Activated T-cell treated with anti-CD3 and anti-CD28 coated beads, Interleukin-2, amount 50 U/mL, for 24 hours (primary cell): Measurements from ENCODE around the gene SLX4.
"Not testable (repeated sequence)": the region's sequence is repeated elsewhere in the genome, so short reads cannot be mapped to it uniquely, and the experiment has no call there.

ENCODE experiments used
- DNase-seq: peaks from one replicate; pipeline ENCODE4 v3.0.0-alpha.2; 2020
- H3K27ac Mint-ChIP-seq: 2 replicates; pipeline ENCODE4 v1.8.0; 2020; ENCODE audit warnings: mild to moderate bottlenecking, mixed read lengths
- H3K27me3 Mint-ChIP-seq: 2 replicates; pipeline ENCODE4 v1.8.0; 2020; ENCODE audit warnings: mixed read lengths
- H3K36me3 Mint-ChIP-seq: 2 replicates; pipeline ENCODE4 v1.8.0; 2020; ENCODE audit warnings: low read depth, mixed read lengths
- H3K4me1 Mint-ChIP-seq: 2 replicates; pipeline ENCODE4 v1.8.0; 2020; ENCODE audit warnings: low read depth, mixed read lengths
- H3K4me3 Mint-ChIP-seq: 2 replicates; pipeline ENCODE4 v1.8.0; 2020; ENCODE audit warnings: mild to moderate bottlenecking, moderate library complexity, mixed read lengths
- H3K9me3 Mint-ChIP-seq: 2 replicates; pipeline ENCODE4 v1.8.0; 2020; ENCODE audit warnings: mixed read lengths

SLX4 gene

DNA sequence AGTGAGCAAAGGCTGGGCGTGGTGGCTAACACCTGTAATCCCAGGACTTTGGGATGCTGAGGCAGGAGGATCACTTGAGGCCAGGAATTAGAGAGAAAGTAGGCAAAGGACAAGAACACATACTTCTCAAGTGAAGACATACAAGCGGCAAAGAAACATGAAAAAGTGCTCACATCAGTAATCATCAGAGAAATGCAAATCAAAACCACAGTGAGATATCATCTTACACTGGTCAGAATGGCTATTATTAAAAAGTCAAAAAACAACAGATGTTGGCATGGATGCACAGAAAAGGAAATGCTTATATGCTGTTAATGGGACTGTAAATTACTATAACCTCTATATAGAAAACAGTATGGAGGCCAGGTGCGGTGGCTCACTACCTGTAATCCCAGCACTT, 12.2 kb upstream of the SLX4 start:
- H3K27me3 Mint-ChIP-seq, result no peaks in the 10 kb centered on the region
- no peak overlapping the region for H3K27ac Mint-ChIP-seq
- peaks cover 35% of the 10 kb centered on the region for H3K4me1 Mint-ChIP-seq
- DNase-seq, result no peak
- H3K4me3 Mint-ChIP-seq, result no peak overlapping the region
- H3K36me3 Mint-ChIP-seq, result peaks cover 4% of the 10 kb centered on the region
- no peaks in the 10 kb centered on the region for H3K9me3 Mint-ChIP-seq

DNA sequence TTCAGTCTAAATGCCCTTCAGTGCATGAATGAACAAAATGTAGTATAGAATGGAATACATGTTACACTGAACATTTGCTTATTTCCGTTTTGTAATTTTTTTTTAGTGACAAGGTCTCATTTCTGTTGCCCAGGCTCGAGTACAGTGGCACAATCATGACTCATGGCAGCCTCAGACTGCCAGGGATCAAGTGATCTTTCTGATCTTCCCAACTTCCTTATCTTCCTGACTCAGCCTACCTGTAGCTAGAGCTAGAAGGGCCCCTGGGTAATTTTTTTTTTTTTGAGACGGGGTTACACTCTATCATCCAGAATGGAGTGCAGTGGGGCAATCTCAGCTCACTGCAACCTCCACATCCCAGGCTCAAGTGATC, 7.3 kb upstream of the SLX4 start:
- DNase-seq, result no peak
- H3K4me3 Mint-ChIP-seq, result no peak overlapping the region
- H3K27me3 Mint-ChIP-seq, result no peaks in the 10 kb centered on the region
- peaks cover 29% of the 10 kb centered on the region for H3K36me3 Mint-ChIP-seq
- H3K27ac Mint-ChIP-seq, result peak overlapping the region; percentile 52
- H3K9me3 Mint-ChIP-seq, result no peaks in the 10 kb centered on the region
- peaks cover 43% of the 10 kb centered on the region for H3K4me1 Mint-ChIP-seq

DNA sequence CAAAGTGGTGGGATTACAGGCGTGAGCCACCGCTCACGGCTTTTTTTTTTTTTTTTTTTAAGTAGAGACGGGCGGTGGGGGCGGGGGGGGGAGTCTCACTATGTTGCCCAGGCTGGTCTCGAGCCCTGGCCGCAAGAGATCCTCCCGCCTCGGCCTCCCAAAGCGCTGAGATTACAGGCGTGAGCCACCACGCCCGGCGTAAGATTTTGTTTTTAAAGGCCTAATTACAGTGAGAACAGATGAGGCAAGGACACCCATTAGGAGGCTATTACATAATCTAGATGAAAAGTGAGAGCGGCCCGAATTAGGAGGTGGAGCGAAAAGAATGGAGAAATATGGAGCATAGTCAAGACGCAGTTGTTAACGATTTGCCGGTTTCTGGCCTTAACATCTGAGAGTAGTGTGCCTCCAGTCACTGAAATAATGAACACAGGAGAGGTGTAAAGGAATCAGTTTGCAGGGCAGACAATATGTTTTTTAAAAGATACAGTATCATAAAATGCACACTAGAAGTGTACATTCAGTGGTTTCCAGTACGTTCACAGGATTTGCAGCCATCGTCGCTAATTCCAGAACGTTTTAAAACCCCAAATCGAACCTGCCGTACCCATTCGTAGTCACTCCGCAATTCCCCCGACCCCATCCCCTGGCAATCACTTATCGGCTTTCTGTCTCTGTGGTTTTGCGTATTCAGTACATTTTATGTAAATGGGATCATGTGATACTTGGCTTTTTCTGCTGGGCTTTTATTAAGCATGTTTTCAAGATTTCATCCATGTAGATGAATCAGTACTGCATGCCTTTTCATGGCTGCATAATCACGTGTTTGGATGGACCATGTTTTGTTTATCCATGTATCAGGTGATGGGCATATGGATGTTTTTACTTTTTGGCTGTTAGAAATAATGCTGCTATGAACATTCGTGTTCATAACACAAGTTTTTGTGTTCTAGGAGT, 1.4 kb upstream of the SLX4 start:
- Mint-ChIP-seq H3K4me3 (peak overlapping the region; percentile 100), H3K27ac (peak overlapping the region; percentile 79), H3K36me3 (peaks cover 44% of the 10 kb centered on the region), H3K27me3 (no peaks in the 10 kb centered on the region), H3K9me3 (no peaks in the 10 kb centered on the region), H3K4me1 (peaks cover 48% of the 10 kb centered on the region)
- no peak for DNase-seq

DNA sequence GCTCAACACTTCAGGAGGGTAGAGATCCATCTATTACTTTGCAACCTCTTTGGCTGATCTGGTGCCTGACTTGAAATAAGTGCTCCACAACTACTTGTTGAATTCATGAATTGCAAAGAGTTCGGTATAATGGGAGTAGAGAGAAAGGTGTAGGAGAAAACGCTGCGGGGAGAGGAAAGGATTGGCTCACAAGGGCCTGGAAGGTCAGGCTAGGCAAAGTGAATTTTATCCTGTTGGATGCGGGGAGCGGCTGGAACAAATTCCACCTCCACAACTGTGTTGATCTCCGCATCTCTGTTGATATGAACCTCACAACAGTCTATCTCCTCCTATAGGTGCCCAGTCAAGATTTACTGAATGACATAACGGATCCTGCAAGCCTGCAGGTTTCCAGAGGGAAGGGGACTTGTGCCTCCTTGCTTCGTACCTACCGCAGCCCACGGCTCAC, 684 bp downstream of the SLX4 start:
- Mint-ChIP-seq H3K4me1 (peaks cover 43% of the 10 kb centered on the region), H3K36me3 (peaks cover 44% of the 10 kb centered on the region), H3K9me3 (no peaks in the 10 kb centered on the region), H3K27ac (peak overlapping the region; percentile 91), H3K4me3 (peak overlapping the region; percentile 100), H3K27me3 (no peaks in the 10 kb centered on the region)
- no peak for DNase-seq

DNA sequence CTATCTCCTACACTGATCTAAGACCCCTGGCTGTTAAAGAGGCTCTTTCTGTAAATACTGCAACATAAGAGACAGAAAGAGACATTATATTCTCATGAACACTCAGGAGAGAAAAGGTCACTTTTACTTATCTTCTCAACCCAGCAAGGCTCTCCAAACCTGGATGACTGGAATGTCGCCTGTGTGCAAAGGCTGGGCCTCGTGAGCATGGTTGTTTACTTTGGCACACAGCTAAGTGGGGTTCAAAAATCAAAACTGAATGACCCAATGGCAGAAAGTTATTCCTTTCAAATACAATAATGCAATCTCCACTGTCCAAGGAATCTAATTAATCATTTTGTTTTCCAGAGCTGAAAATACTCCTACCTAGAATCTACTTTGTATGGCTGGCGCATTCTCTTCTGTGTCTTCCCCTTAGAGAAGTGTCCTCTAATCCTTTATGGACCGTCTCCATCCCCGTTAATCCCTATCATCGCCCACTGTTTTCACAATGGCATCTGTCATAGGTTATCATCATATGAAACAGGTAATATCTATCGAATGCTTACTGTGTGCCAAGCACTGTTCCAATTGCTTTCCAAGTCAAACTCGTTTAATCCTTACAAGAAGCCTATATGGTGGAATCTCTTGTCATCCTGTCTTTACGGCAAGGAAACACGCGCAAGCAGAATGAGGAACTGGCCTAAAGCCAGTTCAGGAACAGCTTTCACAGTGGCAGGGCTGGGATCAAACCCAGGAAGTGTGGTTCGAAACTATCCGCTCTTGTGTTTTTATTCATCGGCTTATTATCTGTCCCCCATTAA, 1.3 kb downstream of the SLX4 start:
- Mint-ChIP-seq H3K36me3 (peaks cover 41% of the 10 kb centered on the region), H3K27me3 (no peaks in the 10 kb centered on the region), H3K9me3 (no peaks in the 10 kb centered on the region), H3K27ac (peak overlapping the region; percentile 91), H3K4me1 (peaks cover 37% of the 10 kb centered on the region), H3K4me3 (peak overlapping the region; percentile 100)
- no peak for DNase-seq

DNA sequence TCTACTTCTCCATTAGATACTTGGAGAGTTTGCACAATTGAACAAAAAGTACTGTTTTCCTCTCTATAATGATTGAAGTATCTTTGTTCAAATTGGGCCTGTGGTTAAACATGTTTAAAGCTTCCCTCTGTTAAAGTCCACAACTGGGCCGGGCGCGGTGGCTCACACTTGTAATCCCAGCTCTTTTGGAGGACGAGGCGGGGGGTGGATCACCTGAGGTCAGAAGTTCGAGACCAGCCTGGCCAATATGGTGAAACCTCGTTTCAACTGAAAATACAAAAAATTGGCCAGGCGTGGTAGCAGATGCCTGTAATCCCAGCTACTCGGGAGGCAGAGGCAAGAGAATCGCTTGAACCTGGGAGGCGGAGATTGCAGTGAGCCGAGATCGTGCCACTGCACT, 2.4 kb downstream of the SLX4 start:
- H3K4me3 Mint-ChIP-seq, H3K9me3 Mint-ChIP-seq: not testable (repeated sequence)

DNA sequence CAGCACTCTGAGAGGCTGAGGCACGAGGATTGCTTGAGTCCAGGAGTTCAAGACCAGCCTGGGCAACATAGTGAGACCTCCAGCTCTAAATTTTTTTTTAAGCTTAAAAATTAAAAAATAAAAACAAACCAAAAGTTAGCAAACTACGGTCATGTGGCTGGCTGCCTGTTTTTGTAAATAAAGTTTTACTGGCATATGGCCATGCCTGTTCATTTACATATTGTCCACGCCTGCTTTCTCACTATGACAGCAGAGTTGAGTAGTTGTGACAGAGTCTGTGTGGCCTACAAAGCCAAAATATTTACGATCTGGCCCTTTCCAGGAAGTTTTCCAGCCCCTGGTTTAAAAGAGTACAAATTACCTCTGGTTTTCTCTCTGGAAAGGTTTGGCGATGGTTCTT, 3.3 kb downstream of the SLX4 start:
- no peaks in the 10 kb centered on the region for H3K9me3 Mint-ChIP-seq
- H3K4me3 Mint-ChIP-seq, result no peak overlapping the region
- H3K4me1 Mint-ChIP-seq, result peaks cover 21% of the 10 kb centered on the region
- peaks cover 46% of the 10 kb centered on the region for H3K36me3 Mint-ChIP-seq
- H3K27ac Mint-ChIP-seq, result no peak overlapping the region
- no peaks in the 10 kb centered on the region for H3K27me3 Mint-ChIP-seq
- DNase-seq, result no peak

More for the DNA sequence above, 2.4 kb downstream of the SLX4 start:
- H3K4me1 Mint-ChIP-seq, result peaks cover 27% of the 10 kb centered on the region
- H3K36me3 Mint-ChIP-seq, result peaks cover 42% of the 10 kb centered on the region
- not testable (repeated sequence) for H3K27me3 Mint-ChIP-seq, H3K27ac Mint-ChIP-seq, DNase-seq

DNA sequence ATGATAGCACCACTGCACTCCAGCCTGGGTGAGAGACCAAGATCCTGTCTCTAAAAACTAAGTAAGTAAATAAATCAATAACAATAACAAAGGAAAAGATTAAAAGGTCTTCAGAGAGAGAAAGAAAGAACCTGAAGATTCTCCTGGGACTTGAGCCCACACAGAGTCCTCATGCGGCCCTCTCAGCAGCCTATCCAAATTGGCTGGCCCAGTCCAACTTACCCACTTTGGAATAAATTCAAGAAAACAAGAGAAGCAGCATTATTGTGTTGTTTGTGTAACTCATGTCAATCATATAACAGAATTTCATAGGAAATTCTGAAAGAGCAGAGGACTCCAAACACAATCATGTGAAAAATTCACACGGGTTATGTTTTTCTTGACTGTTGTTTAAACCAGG, 3.8 kb downstream of the SLX4 start:
- no peak overlapping the region for H3K4me3 Mint-ChIP-seq
- peaks cover 17% of the 10 kb centered on the region for H3K4me1 Mint-ChIP-seq
- no peaks in the 10 kb centered on the region for H3K27me3 Mint-ChIP-seq
- H3K36me3 Mint-ChIP-seq, result peaks cover 47% of the 10 kb centered on the region
- H3K27ac Mint-ChIP-seq, result no peak overlapping the region
- no peak for DNase-seq
- no peaks in the 10 kb centered on the region for H3K9me3 Mint-ChIP-seq

DNA sequence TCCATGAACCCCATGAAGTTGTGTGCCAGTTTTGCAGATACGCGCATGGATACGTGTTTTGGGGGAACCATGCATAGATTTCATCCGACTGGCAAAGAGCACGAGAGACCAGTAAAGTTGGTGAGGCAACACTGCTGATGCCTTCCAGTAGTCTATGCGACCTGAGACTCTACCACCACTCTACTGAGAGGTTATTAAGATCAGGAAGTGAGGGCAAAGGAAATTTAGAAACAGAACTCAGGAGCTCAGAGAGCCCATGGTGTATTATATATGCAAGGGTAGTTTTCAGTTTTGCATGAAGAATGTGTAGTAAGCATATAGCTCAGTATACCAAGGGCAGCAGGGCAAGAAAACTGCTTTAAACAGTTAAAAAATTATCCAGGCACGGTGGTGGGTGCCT, 4.2 kb downstream of the SLX4 start:
- Mint-ChIP-seq H3K27me3 (no peaks in the 10 kb centered on the region), H3K4me3 (no peak overlapping the region), H3K27ac (no peak overlapping the region), H3K4me1 (peaks cover 15% of the 10 kb centered on the region), H3K9me3 (no peaks in the 10 kb centered on the region), H3K36me3 (peaks cover 50% of the 10 kb centered on the region)
- DNase-seq, result no peak

DNA sequence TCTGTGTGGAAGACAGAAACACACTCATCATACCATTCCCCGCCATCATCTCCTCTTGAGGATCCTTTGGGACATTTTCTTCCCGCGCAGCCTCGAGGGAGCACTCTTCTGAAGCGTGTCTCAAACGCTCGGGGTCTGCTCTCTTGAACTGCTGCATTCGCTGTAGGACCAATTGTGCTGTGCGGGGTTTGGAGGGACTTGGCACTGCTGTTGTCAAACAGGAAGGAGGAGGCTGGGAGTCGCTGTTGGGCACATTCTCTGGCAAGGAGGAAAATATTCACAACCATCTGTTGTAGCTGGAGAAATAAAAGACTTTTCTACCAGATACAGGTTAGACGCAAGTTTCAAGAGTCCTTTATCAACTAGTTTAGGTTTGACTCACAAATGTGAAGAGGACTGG, 5.0 kb downstream of the SLX4 start:
- no peak for DNase-seq
- Mint-ChIP-seq H3K9me3 (no peaks in the 10 kb centered on the region), H3K4me3 (no peak overlapping the region), H3K4me1 (peaks cover 12% of the 10 kb centered on the region), H3K27me3 (no peaks in the 10 kb centered on the region), H3K27ac (no peak overlapping the region), H3K36me3 (peaks cover 52% of the 10 kb centered on the region)

DNA sequence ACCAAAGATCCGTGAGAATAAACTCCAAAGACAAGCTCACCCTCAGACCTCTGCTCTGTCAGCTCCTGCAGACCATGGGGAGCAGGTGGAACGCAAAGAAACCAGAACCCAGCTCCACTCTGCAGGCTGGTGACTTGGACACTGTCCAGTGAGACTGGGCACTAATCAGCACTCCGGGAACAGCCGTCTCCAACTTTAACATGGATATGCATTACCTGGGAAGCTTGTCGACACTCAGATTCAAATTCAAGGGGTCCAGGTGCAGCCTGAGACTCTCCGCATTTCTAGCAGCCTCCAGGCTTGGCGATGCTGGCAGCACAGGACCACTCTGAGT, 9.1 kb downstream of the SLX4 start:
- H3K4me1 Mint-ChIP-seq, result no peaks in the 10 kb centered on the region
- DNase-seq, result no peak
- no peak overlapping the region for H3K4me3 Mint-ChIP-seq
- no peak overlapping the region for H3K27ac Mint-ChIP-seq
- no peaks in the 10 kb centered on the region for H3K9me3 Mint-ChIP-seq
- H3K27me3 Mint-ChIP-seq, result no peaks in the 10 kb centered on the region
- H3K36me3 Mint-ChIP-seq, result peaks cover 81% of the 10 kb centered on the region

DNA sequence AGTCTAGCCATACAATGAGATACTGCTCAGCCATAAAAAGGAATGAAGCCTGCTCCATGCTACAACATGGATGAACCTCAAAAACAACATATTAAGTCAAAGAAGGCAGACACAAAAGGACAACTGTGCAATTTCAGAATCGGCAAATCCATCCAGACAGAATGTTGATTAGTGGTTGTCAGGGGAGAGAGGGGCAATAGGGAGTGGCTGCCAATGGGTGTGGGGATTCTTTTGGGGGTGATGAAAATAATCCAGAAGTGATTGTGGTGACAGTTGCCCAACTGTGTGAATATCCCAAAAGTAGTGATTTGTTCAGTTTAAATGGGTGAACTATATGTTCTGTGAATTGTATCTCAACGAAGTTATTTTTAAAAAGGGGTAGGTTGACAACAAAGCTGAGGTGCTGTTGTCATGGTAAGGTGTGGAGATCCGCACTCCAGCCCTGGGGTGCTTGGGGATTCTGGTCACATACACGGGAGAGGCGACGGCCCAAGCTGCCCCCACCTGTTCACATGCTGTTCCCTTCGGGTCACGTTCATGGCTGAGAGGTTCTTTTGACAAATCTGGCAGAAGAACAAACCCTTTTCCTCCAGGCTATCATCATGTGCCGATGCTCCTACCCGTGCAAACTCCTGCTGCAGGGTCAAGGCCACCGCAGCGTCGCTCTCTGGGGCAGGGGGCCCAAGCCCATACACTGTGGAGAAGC, 9.6 kb downstream of the SLX4 start:
- H3K4me3 Mint-ChIP-seq, result no peak overlapping the region
- no peaks in the 10 kb centered on the region for H3K27me3 Mint-ChIP-seq
- DNase-seq, result no peak
- H3K4me1 Mint-ChIP-seq, result no peaks in the 10 kb centered on the region
- peaks cover 83% of the 10 kb centered on the region for H3K36me3 Mint-ChIP-seq
- H3K27ac Mint-ChIP-seq, result no peak overlapping the region
- no peaks in the 10 kb centered on the region for H3K9me3 Mint-ChIP-seq

DNA sequence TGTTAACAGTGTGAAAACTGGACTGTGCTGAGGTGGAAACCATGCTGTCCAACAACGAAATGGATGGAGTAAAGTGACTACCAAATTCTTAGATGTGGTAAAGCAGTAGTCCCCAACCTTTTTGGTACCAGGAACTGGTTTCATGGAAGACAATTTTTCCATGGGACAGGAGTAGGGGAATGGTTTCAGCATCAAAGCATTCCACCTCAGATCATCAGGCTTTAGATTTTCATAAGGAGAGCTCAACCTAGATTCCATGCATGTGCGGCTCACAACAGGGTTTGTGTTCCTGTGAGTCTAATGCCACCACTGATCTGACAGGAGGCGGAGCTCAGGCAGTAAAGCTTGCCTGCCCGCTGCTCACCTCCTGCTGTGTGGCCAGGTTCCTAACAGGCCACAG, 11.5 kb downstream of the SLX4 start:
- no peaks in the 10 kb centered on the region for H3K4me1 Mint-ChIP-seq
- DNase-seq, result no peak
- H3K4me3 Mint-ChIP-seq, result no peak overlapping the region
- peaks cover 79% of the 10 kb centered on the region for H3K36me3 Mint-ChIP-seq
- H3K27ac Mint-ChIP-seq, result no peak overlapping the region
- no peaks in the 10 kb centered on the region for H3K27me3 Mint-ChIP-seq
- H3K9me3 Mint-ChIP-seq, result no peaks in the 10 kb centered on the region

DNA sequence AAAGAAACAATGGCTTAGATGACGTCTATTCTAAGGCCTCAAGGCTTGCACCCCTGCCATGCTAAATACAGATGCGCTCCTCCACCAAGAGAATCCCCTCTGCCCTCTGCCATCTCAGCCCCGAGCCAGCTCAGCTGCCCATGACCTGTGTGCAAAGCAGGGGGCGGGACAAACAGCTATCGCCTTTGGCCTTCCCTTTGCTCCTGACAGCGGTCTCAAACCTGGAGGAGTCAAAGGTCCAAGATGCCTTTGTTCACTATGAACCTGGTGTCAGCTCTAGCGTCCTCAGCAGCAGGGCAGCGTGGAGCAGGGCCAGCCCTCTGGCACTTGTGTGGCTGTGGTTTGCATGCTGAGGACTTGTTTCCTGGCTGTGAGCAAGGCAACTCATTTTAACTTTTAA, 12.3 kb downstream of the SLX4 start:
- Mint-ChIP-seq H3K4me1 (no peaks in the 10 kb centered on the region), H3K27ac (no peak overlapping the region), H3K36me3 (peaks cover 79% of the 10 kb centered on the region), H3K9me3 (no peaks in the 10 kb centered on the region), H3K4me3 (no peak overlapping the region), H3K27me3 (no peaks in the 10 kb centered on the region)
- DNase-seq, result no peak
